AG04449 (cell line): ENCODE measurements around the gene VIPR1.

Experiments
- CTCF ChIA-PET: fragments of 350-600 bp; formaldehyde crosslinking; extraction: SDS; loops from one replicate; lab custom pipeline; 2021; ENCODE audit warnings: antibody characterized with exemption; lab: Yijun Ruan, JAX
- POLR2A ChIA-PET: fragments of 400-600, 350-600 bp; formaldehyde crosslinking; extraction: SDS; loops from one replicate; lab custom pipeline; 2020; ENCODE audit warnings: antibody characterized with exemption, inconsistent platforms; lab: Yijun Ruan, JAX
- DNase-seq: peaks from one replicate; pipeline ENCODE4 v3.0.0-alpha.2; 2010; ENCODE audit warnings: low read depth, low spot score
- H3K4me3 ChIP-seq: 2 replicates; pipeline ENCODE4 v1.5.1; 2011; ENCODE audit warnings: low read depth, mild to moderate bottlenecking, control low read depth, low read length
- CTCF ChIP-seq: IDR thresholded peaks from one replicate; pipeline ENCODE4 v1.5.1; 2011; ENCODE audit warnings: mild to moderate bottlenecking, moderate library complexity, low read length, control low read depth, inconsistent platforms; ENCODE audit not compliant: insufficient read depth; ENCODE audit errors: missing control alignments

VIPR1 gene

DNA sequence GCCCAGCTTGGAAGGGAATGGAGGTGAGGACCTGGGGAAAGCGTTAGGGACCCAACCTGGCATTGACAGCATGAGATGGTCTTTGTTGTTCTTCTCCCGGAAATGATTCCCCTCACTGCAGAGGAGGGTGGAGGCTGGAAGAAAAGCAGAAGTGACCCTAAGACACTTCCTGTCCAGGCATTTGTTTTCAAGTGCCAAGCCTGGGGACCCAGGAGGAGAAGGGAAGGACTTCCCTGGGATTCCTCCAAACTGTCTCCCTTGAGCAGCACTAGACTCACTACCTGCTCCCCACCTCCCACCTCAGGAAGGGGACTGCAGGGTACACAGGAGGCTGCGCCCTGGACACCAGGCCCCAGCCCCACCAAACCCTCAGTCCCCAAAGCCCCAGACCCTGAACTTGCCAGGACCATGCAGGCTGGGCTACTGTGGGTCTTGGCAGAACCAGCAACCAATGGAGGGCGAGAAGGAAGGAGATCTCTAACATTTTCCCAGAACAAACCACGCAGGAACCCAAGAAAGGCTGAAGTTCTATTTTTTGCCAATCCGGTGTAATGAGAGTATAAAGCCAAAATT lies 9.8 kb upstream of the VIPR1 start:
- ChIA-PET POLR2A (no interaction called here), CTCF (no interaction called here)
- no peak for DNase-seq
- H3K4me3 ChIP-seq, result no peak overlapping the region
- TF ChIP-seq CTCF, result no peak

DNA sequence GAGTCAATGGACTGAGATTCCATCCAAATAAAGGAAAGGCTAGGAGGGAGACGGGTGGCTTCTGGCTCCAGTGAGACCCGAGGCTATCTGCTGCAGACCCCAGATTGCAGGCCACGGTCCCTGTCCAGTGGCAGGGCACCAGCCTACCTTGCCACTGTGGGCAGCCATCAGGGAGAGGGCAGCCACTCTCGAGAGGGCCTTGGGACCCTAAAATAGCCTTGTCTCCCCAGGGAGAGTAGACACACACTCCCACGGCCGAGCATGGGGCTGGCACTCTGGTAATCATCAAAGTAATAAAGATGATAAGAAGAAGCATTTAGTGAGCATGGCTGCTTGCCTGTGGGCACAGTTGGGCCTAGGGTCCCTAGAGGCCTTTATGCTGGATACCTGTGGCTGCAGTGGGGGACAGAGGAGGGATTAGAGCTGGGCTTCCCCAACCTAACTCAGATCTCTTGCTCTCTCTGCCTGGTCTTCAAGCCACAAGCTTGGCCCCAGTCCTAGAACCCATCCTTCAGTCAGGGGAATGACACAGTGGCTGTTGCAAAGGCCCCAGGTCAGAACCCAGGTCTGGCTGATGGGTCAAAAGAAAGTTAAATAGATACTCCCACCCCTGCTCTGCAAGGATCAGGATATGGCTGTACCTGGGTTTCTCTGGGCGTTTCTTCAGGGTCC lies 9.2 kb upstream of the VIPR1 start:
- no peak for DNase-seq
- CTCF ChIA-PET, result no interaction called here
- TF ChIP-seq CTCF, result no peak
- POLR2A ChIA-PET, result no interaction called here
- no peak overlapping the region for H3K4me3 ChIP-seq

GRCh38 chr3:42493798-42494151 lies 8.7 kb upstream of the VIPR1 start:
- CTCF ChIA-PET, result interaction anchor here (1.1 kb wide), 1 partner anchor 264 kb away, joined by 3 read pairs; no protein-coding TSS in a partner anchor
- no peak for TF ChIP-seq CTCF
- H3K4me3 ChIP-seq, result no peak overlapping the region
- POLR2A ChIA-PET, result no interaction called here
- DNase-seq, result no peak

DNA sequence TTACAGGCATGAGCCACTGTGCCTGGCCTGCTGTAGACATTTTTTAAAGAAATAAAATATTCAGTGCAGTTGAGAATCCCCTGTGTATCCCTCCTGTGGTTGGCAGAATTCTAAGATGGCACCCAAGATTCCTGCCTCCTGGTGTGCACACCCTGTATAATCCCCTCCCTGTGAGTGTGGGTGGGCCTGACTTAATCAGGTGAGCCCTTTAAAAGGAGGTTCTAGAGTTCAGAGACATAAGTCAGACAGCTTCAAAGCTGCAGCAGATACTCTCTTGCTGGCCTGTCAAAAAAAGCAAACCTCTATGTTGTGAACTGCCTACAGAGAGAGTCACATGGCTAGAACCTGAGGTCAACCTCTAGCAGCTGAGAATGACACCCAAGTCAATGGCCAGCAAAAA lies 7.0 kb upstream of the VIPR1 start:
- ChIA-PET CTCF (no interaction called here), POLR2A (no interaction called here)
- TF ChIP-seq CTCF, result no peak
- H3K4me3 ChIP-seq, result no peak overlapping the region
- DNase-seq, result no peak

- POLR2A ChIA-PET, result no interaction called here
- CTCF ChIA-PET, result no interaction called here
- TF ChIP-seq CTCF, result no peak
- H3K4me3 ChIP-seq, result no peak overlapping the region
- peak; percentile 26 for DNase-seq
These were observed 5.3 kb upstream of the VIPR1 start for GRCh38 chr3:42497009-42497731.

DNA sequence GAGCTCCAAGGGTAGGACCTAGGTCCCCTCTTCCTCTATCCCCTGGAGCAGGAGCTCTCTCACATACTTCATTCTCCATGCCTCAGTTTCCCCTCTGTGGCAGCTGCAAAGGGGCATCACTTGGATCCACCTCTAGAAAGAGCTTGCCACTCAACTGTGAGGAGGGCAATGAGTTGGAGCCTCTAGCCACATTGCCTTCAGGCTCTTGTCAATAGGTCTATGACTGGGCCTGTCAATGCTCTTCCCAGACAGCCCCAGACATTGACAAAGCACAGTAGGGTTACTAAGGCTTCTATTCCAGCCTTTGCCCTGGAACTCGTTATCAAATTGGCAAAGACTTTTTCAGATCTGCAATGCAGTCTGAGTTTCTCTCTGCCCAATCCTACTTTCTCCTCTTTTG lies 4.4 kb upstream of the VIPR1 start:
- TF ChIP-seq CTCF, result no peak
- ChIA-PET POLR2A (no interaction called here), CTCF (interaction anchor here (1.2 kb wide), 1 partner anchor 251 kb away, joined by 3 read pairs; no protein-coding TSS in a partner anchor)
- DNase-seq, result no peak
- no peak overlapping the region for H3K4me3 ChIP-seq
